HL-60/S4 treated with phorbol 12-myristate 13-acetate at 8.2 ng/mL for 4 days and 3 days (cell line): ENCODE results near the gene PTOV1.

ENCODE experiments used
- in situ Hi-C: fragments of 300-500 bp; cut with MboI; formaldehyde crosslinking; loops from 2 replicates; pipeline ENCODE4 v1.15.0; 2022; ENCODE audit warnings: low sequenced_read_pairs

Gene PTOV1

GRCh38 chr19:49873129-49873521 lies 22.2 kb downstream of the PTOV1 start:
- in situ Hi-C loops: no loop called here

- in situ Hi-C loops: no loop called here
Observed at GRCh38 chr19:49873834-49874233, 22.9 kb downstream of the PTOV1 start.

- in situ Hi-C loops: no loop called here
Observed at GRCh38 chr19:49874503-49875157, 23.7 kb downstream of the PTOV1 start.

- in situ Hi-C loops: no loop called here
Observed at GRCh38 chr19:49875177-49875576, 24.2 kb downstream of the PTOV1 start.

GRCh38 chr19:49875857-49876421 lies 25.0 kb downstream of the PTOV1 start:
- in situ Hi-C loops: no loop called here

GRCh38 chr19:49876422-49877019 lies 25.6 kb downstream of the PTOV1 start:
- in situ Hi-C loops: no loop called here

GRCh38 chr19:49877020-49877878 lies 26.3 kb downstream of the PTOV1 start, which contains the start of the genes AKT1S1 and TBC1D17:
Gene AKT1S1, minus strand, starts transcription at chr19:49877355. Its CDS starts 4,060 bp downstream, at chr19:49873295.
Gene TBC1D17, plus strand, starts transcription at chr19:49877702. Its CDS starts 22 bp downstream, at chr19:49877724.
- in situ Hi-C loops: no loop called here

- in situ Hi-C loops: no loop called here
Observed at GRCh38 chr19:49877879-49878743, 27.2 kb downstream of the PTOV1 start.

- in situ Hi-C loops: no loop called here
Observed at GRCh38 chr19:49878744-49879070, 27.7 kb downstream of the PTOV1 start.

GRCh38 chr19:49879243-49879963 lies 28.4 kb downstream of the PTOV1 start:
- in situ Hi-C loops: no loop called here

- in situ Hi-C loops: no loop called here
Observed at GRCh38 chr19:49880162-49880869, 29.4 kb downstream of the PTOV1 start.

GRCh38 chr19:49881186-49881585 lies 30.2 kb downstream of the PTOV1 start:
- in situ Hi-C loops: no loop called here

GRCh38 chr19:49881672-49882394 lies 30.9 kb downstream of the PTOV1 start:
- in situ Hi-C loops: no loop called here

- in situ Hi-C loops: no loop called here
Observed at GRCh38 chr19:49882643-49883042, 31.7 kb downstream of the PTOV1 start.

- in situ Hi-C loops: no loop called here
Observed at GRCh38 chr19:49883094-49883493, 32.1 kb downstream of the PTOV1 start.

- in situ Hi-C loops: no loop called here
Observed at GRCh38 chr19:49884109-49884508, 33.1 kb downstream of the PTOV1 start.

GRCh38 chr19:49884760-49885159 lies 33.8 kb downstream of the PTOV1 start:
- in situ Hi-C loops: no loop called here

- in situ Hi-C loops: no loop called here
Observed at GRCh38 chr19:49887037-49887664, 36.2 kb downstream of the PTOV1 start.
